Esophagus (tissue), 2 donors: ENCODE measurements around the gene PRKCSH. TPM values are rescaled to one million over a fixed set of nuclear protein-coding genes. Genes with fewer than 3 reads are reported as not detected.

Source experiments
- H3K27ac ChIP-seq, 2 donors: one replicate each; pipeline ENCODE4 v1.5.1; 2013; ENCODE audit warnings: low read depth in 2 of 2, mild to moderate bottlenecking in 2 of 2, inconsistent platforms in 1 of 2, low read length in 1 of 2, moderate library complexity in 1 of 2
- H3K27me3 ChIP-seq, 2 donors: one replicate each; pipeline ENCODE4 v1.6.1; 2013; ENCODE audit warnings: low read length in 2 of 2, control low read depth in 1 of 2, mild to moderate bottlenecking in 1 of 2; ENCODE audit not compliant: insufficient read depth in 2 of 2, control insufficient read depth in 1 of 2
- H3K36me3 ChIP-seq, 2 donors: one replicate each; pipeline ENCODE4 v1.6.1; 2013; ENCODE audit warnings: low read length in 1 of 2; ENCODE audit not compliant: control insufficient read depth in 2 of 2, insufficient read depth in 2 of 2
- H3K4me1 ChIP-seq, 2 donors: one replicate each; pipeline ENCODE4 v1.6.1; 2013; ENCODE audit warnings: low read length in 1 of 2; ENCODE audit not compliant: control insufficient read depth in 2 of 2, insufficient read depth in 2 of 2
- H3K4me3 ChIP-seq, 2 donors: one replicate each; pipeline ENCODE4 v1.5.1; 2013; ENCODE audit warnings: low read length in 2 of 2, mild to moderate bottlenecking in 2 of 2, low read depth in 1 of 2, moderate library complexity in 1 of 2
- H3K9me3 ChIP-seq, 2 donors: one replicate each; pipeline ENCODE4 v1.6.1; 2013; ENCODE audit warnings: mild to moderate bottlenecking in 2 of 2, low read depth in 1 of 2, low read length in 1 of 2, moderate library complexity in 1 of 2; ENCODE audit not compliant: control insufficient read depth in 2 of 2, insufficient read depth in 1 of 2
- WGBS, 2 donors: extraction: QIAGEN DNeasy Blood & Tissue Kit; methylation state at CpG; one replicate each; pipeline ENCODE4 v1.1.7; 2013; 5-methylcytosine and 5-hydroxymethylcytosine counted together
- polyA plus RNA-seq, 2 donors: library from polyadenylated mRNA; stranded (reverse); fragments of 200-250 nt; gene quantifications; one replicate each; pipeline ENCODE4 v1.2.3, GENCODE V29; 2013
- donor health status: healthy with polysubstance abuse.
- donor health status: Bipolar disorder and iron deficiency.

PRKCSH gene
- polyA plus RNA-seq, 2 donors, result 76.7 to 86.9 TPM

DNA sequence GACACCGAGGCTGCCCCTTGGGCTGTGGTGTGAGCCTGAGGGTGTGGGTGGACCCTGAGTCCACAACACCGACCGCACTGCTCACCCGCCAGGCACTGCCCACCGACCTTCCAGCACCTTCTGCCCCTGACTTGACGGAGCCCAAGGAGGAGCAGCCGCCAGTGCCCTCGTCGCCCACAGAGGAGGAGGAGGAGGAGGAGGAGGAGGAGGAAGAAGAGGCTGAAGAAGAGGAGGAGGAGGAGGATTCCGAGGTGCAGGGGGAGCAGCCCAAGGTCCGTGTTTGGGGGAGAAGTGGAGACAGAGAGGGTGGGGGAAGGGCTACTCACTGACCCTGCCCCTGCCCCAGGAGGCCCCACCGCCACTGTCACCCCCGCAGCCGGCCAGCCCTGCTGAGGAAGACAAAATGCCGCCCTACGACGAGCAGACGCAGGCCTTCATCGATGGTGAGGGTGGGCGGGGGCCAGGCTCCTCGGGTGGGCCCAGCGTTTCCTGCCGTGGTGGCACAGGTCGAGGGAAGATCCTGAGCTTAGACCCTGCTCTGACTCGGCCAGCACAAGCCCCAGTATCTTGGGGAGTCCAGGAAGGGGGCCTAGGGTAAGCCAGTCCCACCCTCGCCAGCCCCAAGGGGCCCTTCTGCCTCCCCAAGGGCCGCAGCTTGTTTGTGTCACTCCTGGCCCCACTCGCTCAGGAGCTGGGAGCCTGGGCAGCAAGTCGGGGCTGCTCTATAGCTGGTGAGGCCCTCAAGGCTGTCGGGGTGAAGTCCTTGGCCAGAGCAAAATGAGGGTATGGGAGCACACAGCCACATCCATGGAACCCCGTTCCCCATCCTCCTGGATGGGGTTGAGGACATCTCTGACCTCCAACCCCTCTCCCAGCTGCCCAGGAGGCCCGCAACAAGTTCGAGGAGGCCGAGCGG is 12.2 kb downstream of the PRKCSH start:
- Histone ChIP-seq H3K27me3 (no peaks in the 10 kb centered on the region), H3K9me3 (no peaks in the 10 kb centered on the region), H3K4me3 (no peak overlapping the region), H3K36me3 (peaks cover 12 to 47% of the 10 kb centered on the region in 2 donors), H3K4me1 (no peaks in the 10 kb centered on the region), H3K27ac (no peak overlapping the region)
- WGBS, 2 donors, result 87 to 91% methylated on average over 32 to 35 of the region's 35 CpGs

DNA sequence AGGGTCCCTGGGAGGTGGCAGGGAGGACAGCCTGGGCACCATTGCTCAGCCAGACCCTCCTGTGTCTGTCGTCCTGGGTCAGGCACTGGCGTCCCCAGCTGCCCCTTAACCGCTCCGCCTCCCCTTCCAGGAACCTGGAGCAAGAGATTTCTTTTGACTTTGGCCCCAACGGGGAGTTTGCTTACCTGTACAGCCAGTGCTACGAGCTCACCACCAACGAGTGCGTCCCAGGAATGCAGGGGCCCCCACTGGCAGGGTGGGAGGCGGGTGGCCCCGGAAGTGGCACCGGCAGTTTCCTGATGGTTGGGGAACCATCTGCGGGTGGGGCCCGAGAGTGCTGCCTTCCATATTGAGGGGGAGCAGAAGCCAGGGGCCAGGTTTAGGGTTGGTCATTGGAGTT is 13.0 kb downstream of the PRKCSH start:
- Histone ChIP-seq H3K27me3 (no peaks in the 10 kb centered on the region), H3K4me3 (no peak overlapping the region), H3K9me3 (no peaks in the 10 kb centered on the region), H3K4me1 (no peaks in the 10 kb centered on the region), H3K27ac (no peak overlapping the region), H3K36me3 (peaks cover 12 to 47% of the 10 kb centered on the region in 2 donors)
- WGBS, 2 donors, result 84 to 89% methylated on average over 13 of the region's 13 CpGs

DNA sequence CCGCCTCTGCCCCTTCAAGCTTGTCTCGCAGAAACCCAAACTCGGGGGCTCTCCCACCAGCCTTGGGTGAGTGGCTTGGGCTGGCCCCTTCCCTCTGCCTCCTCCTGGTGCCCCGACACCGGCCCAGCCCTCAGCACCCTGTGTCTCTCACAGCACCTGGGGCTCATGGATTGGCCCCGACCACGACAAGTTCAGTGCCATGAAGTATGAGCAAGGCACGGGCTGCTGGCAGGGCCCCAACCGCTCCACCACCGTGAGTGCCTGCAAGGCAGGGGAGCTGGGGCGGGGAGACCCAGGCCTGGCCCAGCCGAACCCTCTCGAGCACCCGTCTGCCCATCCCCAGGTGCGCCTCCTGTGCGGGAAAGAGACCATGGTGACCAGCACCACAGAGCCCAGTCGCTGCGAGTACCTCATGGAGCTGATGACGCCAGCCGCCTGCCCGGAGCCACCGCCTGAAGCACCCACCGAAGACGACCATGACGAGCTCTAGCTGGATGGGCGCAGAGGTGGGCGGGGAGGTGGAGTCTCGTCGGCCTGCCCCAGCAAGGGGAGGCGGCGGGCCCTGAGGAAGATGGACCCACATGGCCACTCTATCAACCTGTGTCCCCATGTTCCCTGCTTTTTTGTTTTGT is 13.6 kb downstream of the PRKCSH start:
- Histone ChIP-seq H3K9me3 (no peaks in the 10 kb centered on the region), H3K27ac (no peak overlapping the region), H3K36me3 (peaks cover 12 to 46% of the 10 kb centered on the region in 2 donors), H3K27me3 (no peaks in the 10 kb centered on the region), H3K4me1 (no peaks in the 10 kb centered on the region), H3K4me3 (no peak overlapping the region)
- 93 to 94% methylated on average over 31 of the region's 31 CpGs for WGBS, 2 donors

DNA sequence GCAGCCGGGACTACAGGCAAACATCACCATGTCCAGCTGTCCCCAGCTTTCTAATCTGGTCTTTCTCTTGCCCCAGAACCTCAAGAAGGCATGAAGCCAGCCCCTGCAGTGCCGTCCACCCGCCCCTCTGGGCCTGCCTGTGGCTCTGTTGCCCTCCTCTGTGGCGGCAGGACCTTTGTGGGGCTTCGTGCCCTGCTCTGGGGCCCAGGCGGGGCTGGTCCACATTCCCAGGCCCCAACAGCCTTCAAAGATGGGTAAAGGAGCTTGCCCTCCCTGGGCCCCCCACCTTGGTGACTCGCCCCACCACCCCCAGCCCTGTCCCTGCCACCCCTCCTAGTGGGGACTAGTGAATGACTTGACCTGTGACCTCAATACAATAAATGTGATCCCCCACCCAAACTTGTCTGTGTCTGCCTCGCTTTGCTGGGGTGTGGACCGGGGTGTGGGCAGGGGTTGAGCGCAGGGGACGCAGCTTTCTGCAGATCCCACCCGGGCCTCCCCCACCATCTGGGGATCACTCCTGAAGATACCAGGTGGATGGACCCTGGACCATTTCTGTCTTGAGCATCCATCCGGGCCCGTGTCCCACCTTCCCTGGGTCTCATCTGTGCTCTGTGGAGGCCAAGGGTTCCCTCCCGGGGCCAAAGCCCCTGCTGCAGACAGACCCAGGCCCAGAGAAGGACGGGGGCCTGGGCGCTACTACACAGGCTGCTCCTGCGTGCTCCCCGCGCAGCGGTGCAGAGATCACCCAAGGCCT is 15.3 kb downstream of the PRKCSH start:
- no peak overlapping the region for H3K4me3 ChIP-seq
- H3K27ac ChIP-seq, result no peak overlapping the region
- H3K9me3 ChIP-seq, result no peaks in the 10 kb centered on the region
- H3K4me1 ChIP-seq, result no peaks in the 10 kb centered on the region
- H3K36me3 ChIP-seq, result peaks cover 12 to 32% of the 10 kb centered on the region in 2 donors
- no peaks in the 10 kb centered on the region for H3K27me3 ChIP-seq
- 84 to 87% methylated on average over 21 of the region's 21 CpGs for WGBS, 2 donors

DNA sequence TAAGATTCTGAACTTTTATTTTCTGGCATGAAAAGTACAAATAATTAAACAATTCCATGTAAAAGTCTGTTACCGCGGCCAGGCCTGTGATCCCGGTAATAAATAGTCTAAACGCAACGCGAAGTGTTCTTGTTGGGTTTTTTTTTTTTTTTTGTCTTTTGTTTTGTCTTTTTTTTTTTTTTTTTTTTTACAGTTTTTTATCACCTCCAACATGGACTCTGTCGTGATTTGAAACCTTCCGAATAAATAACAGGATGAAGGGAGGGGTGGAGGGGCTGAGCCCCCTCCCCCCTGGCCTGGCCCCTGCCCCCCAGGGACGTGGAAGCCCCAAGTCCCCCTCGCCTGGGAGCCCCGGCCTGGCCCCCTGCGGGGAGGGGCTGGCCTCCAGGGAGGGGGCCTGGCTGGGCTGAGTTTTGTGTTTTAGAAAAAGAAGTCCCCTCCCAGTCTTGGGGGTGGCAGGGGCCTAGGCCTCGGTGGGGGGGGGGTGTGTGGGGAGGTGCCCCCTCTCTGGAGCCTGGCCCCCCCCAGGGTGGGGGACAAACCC is 16.0 kb downstream of the PRKCSH start:
- Histone ChIP-seq H3K9me3 (no peaks in the 10 kb centered on the region), H3K4me3 (no peak overlapping the region), H3K4me1 (no peaks in the 10 kb centered on the region), H3K27me3 (no peaks in the 10 kb centered on the region), H3K36me3 (peaks cover 12 to 30% of the 10 kb centered on the region in 2 donors), H3K27ac (no peak overlapping the region)
- WGBS, 2 donors, result 33 to 42% methylated on average over 12 to 13 of the region's 13 CpGs

DNA sequence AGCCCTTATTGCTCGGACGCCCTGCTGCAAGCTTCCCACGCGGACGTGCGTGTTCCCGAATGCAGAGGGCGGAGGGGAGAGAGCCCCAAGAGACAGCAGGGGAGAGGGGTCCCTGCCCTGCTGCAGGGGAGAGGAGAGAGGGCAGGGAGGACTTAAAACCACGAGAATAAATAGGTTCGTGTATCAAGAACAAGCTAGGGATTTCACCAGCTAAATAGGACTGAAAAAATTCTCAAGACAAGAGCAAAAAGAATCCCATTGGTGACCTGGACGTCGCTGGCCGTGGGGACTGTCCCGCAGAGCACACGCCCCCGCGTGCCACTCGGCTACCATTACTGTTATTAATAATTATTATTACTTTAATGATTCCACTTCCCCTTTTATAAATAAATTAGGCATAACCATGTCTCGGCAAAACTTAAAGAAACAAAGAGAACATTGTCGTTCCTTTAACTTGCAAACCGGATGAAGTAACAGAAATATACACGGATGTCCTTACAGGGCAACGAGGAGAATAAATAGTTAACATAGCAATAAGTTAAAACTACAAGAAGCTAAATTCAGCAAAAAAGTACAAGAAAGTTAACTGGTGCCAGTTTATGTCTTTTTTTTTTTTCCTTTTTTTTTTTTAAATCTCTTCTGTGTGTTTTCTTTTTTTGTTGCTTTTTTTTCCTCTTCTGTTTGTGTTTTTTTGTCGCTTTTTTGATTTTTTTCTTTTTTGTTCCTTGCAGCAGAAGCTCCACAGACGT is 16.6 kb downstream of the PRKCSH start:
- Histone ChIP-seq H3K4me3 (no peak overlapping the region), H3K27me3 (no peaks in the 10 kb centered on the region), H3K9me3 (no peaks in the 10 kb centered on the region), H3K27ac (no peak overlapping the region), H3K36me3 (peaks cover 12 to 26% of the 10 kb centered on the region in 2 donors), H3K4me1 (no peaks in the 10 kb centered on the region)
- WGBS, 2 donors, result 37 to 39% methylated on average over 25 of the region's 25 CpGs

DNA sequence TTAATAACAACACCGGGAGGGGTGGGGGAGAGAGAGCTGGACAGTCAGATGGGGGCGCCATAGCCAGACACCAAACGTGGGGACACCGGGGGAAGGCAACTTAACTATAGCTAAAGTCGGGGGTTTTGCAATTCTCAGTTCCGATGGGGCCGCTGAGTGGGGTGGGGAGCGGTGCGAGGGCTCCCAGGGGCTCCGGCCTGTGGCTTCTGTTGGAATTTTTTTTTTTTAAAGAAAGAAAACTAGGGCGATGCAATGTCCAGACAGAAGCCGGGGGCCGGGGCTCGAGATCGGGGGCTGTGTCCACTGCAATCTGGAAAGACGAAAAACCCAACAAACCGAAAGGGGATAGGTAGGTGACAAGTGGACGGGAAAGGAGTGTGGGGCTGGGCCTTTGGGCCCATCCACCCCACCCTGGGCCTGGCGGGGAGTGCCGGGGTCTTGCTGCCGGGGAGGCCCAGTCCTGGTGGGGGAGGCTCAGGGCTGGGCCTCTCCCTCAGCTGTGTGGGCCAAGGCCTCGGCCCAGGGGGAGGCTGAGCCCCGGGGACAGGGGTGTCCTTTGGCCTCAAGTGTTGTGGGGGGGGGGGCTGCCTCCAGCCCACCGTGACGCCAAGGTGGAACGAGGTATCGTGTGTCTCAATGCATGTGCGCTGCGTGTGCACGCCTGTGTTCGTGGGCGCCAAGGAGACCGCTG is 17.3 kb downstream of the PRKCSH start:
- no peak overlapping the region for H3K4me3 ChIP-seq
- 81 to 84% methylated on average over 31 to 33 of the region's 33 CpGs for WGBS, 2 donors
- no peaks in the 10 kb centered on the region for H3K27me3 ChIP-seq
- no peak overlapping the region for H3K27ac ChIP-seq
- H3K4me1 ChIP-seq, result no peaks in the 10 kb centered on the region
- H3K36me3 ChIP-seq, result peaks cover 11 to 19% of the 10 kb centered on the region in 2 donors
- H3K9me3 ChIP-seq, result no peaks in the 10 kb centered on the region

DNA sequence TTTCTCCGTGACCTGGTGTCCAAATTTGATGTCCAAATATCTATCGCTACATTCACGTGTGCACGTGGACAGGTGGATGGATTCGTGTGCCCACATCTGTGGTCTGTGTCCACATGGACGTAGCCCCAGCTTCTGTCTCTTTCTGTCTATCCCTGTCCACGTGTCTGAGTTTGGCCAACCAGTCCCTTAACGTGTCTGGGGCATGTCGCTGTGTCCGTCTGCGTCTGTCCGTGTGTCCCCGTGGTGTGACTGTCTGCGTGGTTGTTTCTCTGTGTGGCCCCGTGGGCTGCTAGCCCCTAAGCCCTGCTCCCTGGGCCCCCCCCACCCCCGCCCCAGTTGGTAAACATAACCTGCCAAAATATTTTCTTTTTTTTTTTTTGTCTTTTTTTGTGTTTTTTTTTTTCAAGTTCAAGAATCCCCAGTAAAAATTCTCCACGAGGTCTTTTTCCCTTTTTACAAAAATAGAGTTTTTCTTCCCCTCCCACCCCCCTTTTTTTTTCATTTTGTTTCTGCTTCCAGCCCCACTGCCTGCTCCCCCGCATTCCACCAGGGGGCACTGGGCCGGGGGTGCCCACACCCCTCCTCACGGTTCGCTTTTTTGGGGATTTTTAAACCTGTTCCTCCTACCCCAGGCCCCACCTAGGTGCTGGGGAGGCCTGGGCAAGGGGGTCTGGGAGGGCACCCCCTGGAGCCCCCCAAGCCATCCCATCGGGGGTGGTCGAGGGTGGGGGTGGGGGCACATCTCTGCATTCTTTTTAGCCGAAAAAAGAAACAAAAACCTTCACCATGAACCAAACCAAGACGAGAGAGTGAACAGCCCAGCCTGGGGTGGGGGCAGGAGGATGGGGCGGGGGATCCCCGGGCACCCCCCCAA is 18.3 kb downstream of the PRKCSH start:
- H3K4me1 ChIP-seq, result no peaks in the 10 kb centered on the region
- no peak overlapping the region for H3K4me3 ChIP-seq
- peaks cover 3 to 10% of the 10 kb centered on the region in 2 donors for H3K36me3 ChIP-seq
- H3K27ac ChIP-seq, result no peak overlapping the region
- 50 to 54% methylated on average over 26 to 27 of the region's 27 CpGs for WGBS, 2 donors
- no peaks in the 10 kb centered on the region for H3K9me3 ChIP-seq
- no peaks in the 10 kb centered on the region for H3K27me3 ChIP-seq
